ENCODE data around the gene DPYSL5. TPM values are rescaled to one million over a fixed set of nuclear protein-coding genes. Genes with fewer than 3 reads are reported as not detected.

Gene DPYSL5
- total and polyA plus RNA-seq, 2 donors (not counting 3 experiments of a cell fraction or from before 2014, with no cell fraction given): not detected

- FAIRE-seq (no peak), DNase-seq (ENCODE audit: low read depth, low spot score) (no peak)
- H3K36me3 ChIP-seq (ENCODE audit: control insufficient read depth in 2 of 2, extremely low read depth in 1 of 2, insufficient read depth in 2 of 2, low read length in 2 of 2): no peaks in the 10 kb centered on the region
- no peak overlapping the region for H3K9ac ChIP-seq (replicated peaks; ENCODE audit: extremely low read depth, insufficient read depth, low read length)
- no peaks in the 10 kb centered on the region for H3K4me1 ChIP-seq (ENCODE audit: control insufficient read depth, extremely low read depth, insufficient read depth, low read length)
- H3K9me1 ChIP-seq (replicated peaks; ENCODE audit: control insufficient read depth, extremely low read depth, insufficient read depth, low read length): no peaks in the 10 kb centered on the region
- no TSS peak for BruUV-seq (replicated peaks)
- dilution Hi-C loops (cut with MboI; ENCODE audit: extremely low pct_ligation_motif_present, low sequenced_read_pairs) (no loop called here), intact Hi-C loops (cut with micrococcal nuclease) (loop anchor here (10.0 kb wide), 1 partner anchor 169 kb away; no protein-coding TSS in a partner anchor)
- H3K27ac ChIP-seq (ENCODE audit: insufficient read depth, low read depth, low read length): no peak overlapping the region
- no peak overlapping the region for H2AFZ ChIP-seq (ENCODE audit: low read depth, low read length)
- no peak overlapping the region for H3K4me3 ChIP-seq (replicated peaks in 1 of 3; ENCODE audit: insufficient read depth in 1 of 3, low read depth in 1 of 3, low read length in 3 of 3)
- no peaks in the 10 kb centered on the region for H4K20me1 ChIP-seq (replicated peaks; ENCODE audit: control insufficient read depth, extremely low read depth, insufficient read depth, low read length)
- TF ChIP-seq EZH2 (IDR thresholded peaks at IDR 0.05; ENCODE audit: borderline replicate concordance, low read depth, low read length, severe bottlenecking): no peak
- TF ChIP-seq POLR2AphosphoS5 (IDR thresholded peaks at IDR 0.05; ENCODE audit: insufficient read depth, low read depth, low read length): no peak
- no peak for TF ChIP-seq GATA2 (IDR thresholded peaks at IDR 0.05; ENCODE audit: insufficient read depth, insufficient read length, low read depth, low read length)
- TF ChIP-seq FOS (IDR thresholded peaks at IDR 0.05; ENCODE audit: borderline replicate concordance, insufficient read depth, low read length): no peak
- TF ChIP-seq JUN (IDR thresholded peaks at IDR 0.05; ENCODE audit: borderline replicate concordance, insufficient read depth, insufficient read length, low read depth): no peak
- TF ChIP-seq MAX (IDR thresholded peaks at IDR 0.05; ENCODE audit: insufficient read depth, insufficient read length): no peak
- no peak for TF ChIP-seq POLR2A (IDR thresholded peaks at IDR 0.05; ENCODE audit: low read depth, low read length)
- H3K9me3 ChIP-seq (replicated peaks; ENCODE audit: control insufficient read depth, insufficient read depth, low read length): no peaks in the 10 kb centered on the region
- ChIA-PET CTCF (interaction anchor here (1.0 to 4.1 kb wide), 2 partner anchors 24 to 31 kb away, joined by 4 to 25 read pairs; no protein-coding TSS in a partner anchor), POLR2A (no interaction called here)
- H3K27me3 ChIP-seq (ENCODE audit: control insufficient read depth in 2 of 2, insufficient read depth in 2 of 2, low read length in 2 of 2): peaks cover 10 to 16% of the 10 kb centered on the region in 2 experiments
- no peaks in the 10 kb centered on the region for H3K79me2 ChIP-seq (ENCODE audit: control insufficient read depth, insufficient read depth, low read length)
- no peak overlapping the region for H3K4me2 ChIP-seq (ENCODE audit: insufficient read depth, low read length)
These were observed 137.9 kb downstream of the DPYSL5 start for GRCh38 chr2:26985807-26986206.

GRCh38 chr2:26986576-26986975 is 138.6 kb downstream of the DPYSL5 start:
- no peak for FAIRE-seq
- H3K79me2 ChIP-seq (ENCODE audit: control insufficient read depth, insufficient read depth, low read length): no peaks in the 10 kb centered on the region
- no peaks in the 10 kb centered on the region for H4K20me1 ChIP-seq (replicated peaks; ENCODE audit: control insufficient read depth, extremely low read depth, insufficient read depth, low read length)
- no peak overlapping the region for H3K4me2 ChIP-seq (ENCODE audit: insufficient read depth, low read length)
- H3K9me1 ChIP-seq (replicated peaks; ENCODE audit: control insufficient read depth, extremely low read depth, insufficient read depth, low read length): no peaks in the 10 kb centered on the region
- H2AFZ ChIP-seq (ENCODE audit: low read depth, low read length): no peak overlapping the region
- TF ChIP-seq JUN (IDR thresholded peaks at IDR 0.05; ENCODE audit: borderline replicate concordance, insufficient read depth, insufficient read length, low read depth) (no peak), MYC (IDR thresholded peaks at IDR 0.05; ENCODE audit: low read depth, low read length) (no peak), GATA2 (IDR thresholded peaks at IDR 0.05; ENCODE audit: insufficient read depth, insufficient read length, low read depth, low read length) (no peak), FOS (IDR thresholded peaks at IDR 0.05; ENCODE audit: borderline replicate concordance, insufficient read depth, low read length) (no peak)
- CTCF ChIA-PET: interaction anchor here (1.0 to 1.1 kb wide), 2 partner anchors 25 to 44 kb away, joined by 3 to 4 read pairs; no protein-coding TSS in a partner anchor
- BruUV-seq (replicated peaks): no TSS peak
- no peaks in the 10 kb centered on the region for H3K9me3 ChIP-seq (replicated peaks; ENCODE audit: control insufficient read depth, insufficient read depth, low read length)
- dilution Hi-C loops (cut with MboI; ENCODE audit: extremely low pct_ligation_motif_present, low sequenced_read_pairs): no loop called here
- peaks cover 6% of the 10 kb centered on the region for H3K4me1 ChIP-seq (ENCODE audit: control insufficient read depth, extremely low read depth, insufficient read depth, low read length)
- intact Hi-C loops (cut with micrococcal nuclease): loop anchor here (10.0 kb wide), 1 partner anchor 168 kb away; no protein-coding TSS in a partner anchor
- no peak for DNase-seq (ENCODE audit: low read depth, low spot score)
- no peak overlapping the region for H3K9ac ChIP-seq (replicated peaks; ENCODE audit: extremely low read depth, insufficient read depth, low read length)
- POLR2A ChIA-PET: no interaction called here
- H3K36me3 ChIP-seq (ENCODE audit: control insufficient read depth in 2 of 2, extremely low read depth in 1 of 2, insufficient read depth in 2 of 2, low read length in 2 of 2): no peaks in the 10 kb centered on the region
- peaks cover 10 to 16% of the 10 kb centered on the region in 2 experiments for H3K27me3 ChIP-seq (ENCODE audit: control insufficient read depth in 2 of 2, insufficient read depth in 2 of 2, low read length in 2 of 2)
- H3K4me3 ChIP-seq (replicated peaks in 1 of 3; ENCODE audit: insufficient read depth in 1 of 3, low read depth in 1 of 3, low read length in 3 of 3): no peak overlapping the region
- H3K27ac ChIP-seq (ENCODE audit: insufficient read depth, low read depth, low read length): no peak overlapping the region
